NCI-H82 treated with DMSO at 0.1 percent for 48 hours (cell line): ENCODE data around the gene LSR.
"Not testable (repeated sequence)": the region's sequence is repeated elsewhere in the genome, so short reads cannot be mapped to it uniquely, and the experiment has no call there.

ENCODE experiments used
- DNase-seq: peaks from one replicate; lab custom pipeline; 2025; ENCODE audit not compliant: unreplicated experiment; lab: John Stamatoyannopoulos, UW

The LSR gene

DNA sequence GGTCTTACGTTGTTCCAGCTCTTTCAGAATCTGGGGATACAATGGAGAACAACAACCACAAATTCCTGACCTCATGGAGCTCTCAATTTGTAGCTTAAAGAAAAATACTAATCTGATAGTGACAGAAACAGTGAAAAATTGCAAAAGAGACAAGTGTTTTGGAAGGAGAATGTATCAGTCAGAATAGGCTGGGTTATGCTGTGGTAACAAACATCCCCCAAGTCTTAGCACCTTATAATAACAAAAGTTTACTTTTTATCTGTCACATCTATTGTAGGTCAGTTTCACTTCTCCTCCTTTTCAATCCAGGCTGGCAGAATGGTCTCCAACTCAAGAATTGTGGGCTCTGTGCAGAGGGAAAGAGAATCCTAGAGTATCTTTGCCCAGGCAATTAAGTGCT lies 29.8 kb upstream of the LSR start:
- no peak for DNase-seq

GRCh38 chr19:35220315-35220921 lies 28.4 kb upstream of the LSR start:
- no peak for DNase-seq

DNA sequence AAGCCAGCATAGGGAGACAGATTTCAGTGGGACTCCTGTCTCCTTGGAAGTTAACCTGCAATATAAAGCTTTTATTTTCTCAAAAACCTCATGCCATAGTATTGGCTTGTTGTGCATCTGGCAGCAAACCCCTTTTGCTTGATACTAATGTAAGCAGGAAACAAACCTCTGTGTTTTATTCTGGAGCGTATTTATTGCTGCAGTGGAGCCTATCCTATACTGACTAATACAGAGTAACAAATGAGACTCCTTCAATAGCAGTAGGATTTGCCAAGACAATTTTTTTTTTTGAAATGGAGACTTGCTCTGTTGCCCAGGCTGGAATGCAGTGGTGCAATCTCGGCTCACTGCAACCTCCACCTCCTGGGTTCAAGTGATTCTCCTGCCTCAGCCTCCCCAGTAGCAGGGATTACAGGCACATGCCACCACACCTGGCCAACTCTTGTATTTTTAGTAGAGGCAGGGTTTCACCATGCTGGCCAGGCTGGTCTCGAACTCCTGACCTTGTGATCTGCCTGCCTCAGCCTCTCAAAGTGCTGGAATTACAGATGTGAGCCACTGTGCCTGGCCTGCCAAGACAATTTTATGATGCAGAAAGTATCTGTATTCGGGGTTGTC lies 27.7 kb upstream of the LSR start:
- DNase-seq: not testable (repeated sequence)

GRCh38 chr19:35222373-35223015 lies 26.3 kb upstream of the LSR start:
- no peak for DNase-seq

- DNase-seq: no peak
Measured at GRCh38 chr19:35223084-35223790, 25.6 kb upstream of the LSR start.

GRCh38 chr19:35223862-35224505 lies 24.8 kb upstream of the LSR start:
- no peak for DNase-seq

GRCh38 chr19:35224681-35225571 lies 23.9 kb upstream of the LSR start:
- no peak for DNase-seq

DNA sequence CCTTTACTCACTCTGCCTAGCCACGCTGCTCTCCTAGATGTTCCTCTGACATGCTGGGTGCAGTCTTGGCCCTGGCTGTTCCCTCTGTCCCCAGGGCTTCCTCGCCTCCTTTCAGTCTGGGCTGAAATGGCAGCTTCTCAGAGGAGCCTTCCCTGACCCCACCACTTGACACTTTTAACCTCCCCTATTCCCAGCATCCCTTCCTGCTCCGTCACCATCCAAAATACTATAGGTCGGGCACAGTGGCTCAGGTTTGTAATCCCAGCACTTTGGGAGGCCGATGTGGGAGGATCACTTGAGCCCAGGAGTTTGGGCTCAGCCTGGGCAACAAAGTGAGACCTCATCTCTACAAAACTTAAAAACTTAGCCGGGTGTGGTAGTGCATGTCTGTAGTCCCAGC lies 22.9 kb upstream of the LSR start:
- DNase-seq: no peak

DNA sequence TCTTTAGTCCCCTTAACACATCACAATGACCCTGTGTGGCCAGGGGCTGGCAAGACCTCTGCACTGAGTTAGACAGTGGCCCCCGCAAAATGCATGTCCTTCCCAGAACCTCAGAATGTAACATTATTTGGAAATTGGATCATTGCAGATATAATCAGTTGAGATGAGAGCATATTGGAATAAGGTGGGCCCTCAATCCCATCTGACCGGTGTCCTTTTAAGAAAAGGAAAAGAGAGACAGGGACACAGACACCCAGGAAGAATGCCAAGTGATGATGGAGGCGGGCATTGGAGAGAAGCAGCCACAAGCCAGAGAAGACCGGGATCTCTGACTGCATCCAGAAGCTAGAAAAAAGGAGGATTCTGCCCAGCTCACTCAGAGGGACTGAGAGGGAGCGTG lies 22.1 kb upstream of the LSR start:
- no peak for DNase-seq

DNA sequence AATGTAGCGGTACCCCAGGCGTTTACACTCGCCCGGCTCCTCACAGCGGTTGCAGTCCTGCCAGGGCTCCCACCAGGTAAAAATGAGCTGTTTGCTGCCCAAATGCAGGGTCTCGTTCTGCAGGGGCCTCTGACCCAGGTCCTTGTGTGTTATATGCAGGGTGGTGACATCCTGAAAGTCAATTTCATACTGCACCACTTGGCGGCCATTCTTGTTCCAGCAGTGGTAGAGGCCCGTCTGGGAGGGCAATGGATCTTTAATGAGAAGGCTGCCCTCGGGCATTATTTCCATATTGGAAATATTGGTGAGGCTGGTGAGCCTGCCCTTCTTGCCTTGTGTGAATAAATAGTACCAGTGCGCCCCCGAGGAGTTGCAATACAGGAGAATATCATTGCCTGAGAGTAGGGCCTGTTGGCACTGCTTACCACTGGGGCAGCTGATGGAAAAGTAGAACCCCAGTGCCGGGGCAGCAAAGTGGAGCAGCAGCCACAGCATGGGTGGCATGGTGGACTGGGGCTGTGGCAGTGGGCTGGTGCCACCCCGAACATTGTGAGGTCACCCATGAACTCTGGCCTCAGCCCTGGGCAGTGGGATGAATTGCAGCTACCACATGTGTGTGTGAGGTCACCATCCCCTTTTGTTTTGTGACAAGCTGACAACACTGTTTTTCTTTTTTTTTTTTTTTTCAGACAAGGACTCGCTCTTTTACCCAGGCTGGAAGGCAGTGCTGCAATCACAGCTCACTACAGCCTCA lies 20.4 kb upstream of the LSR start, which contains the start of gene FAM187B:
TSS of gene FAM187B (minus strand) at position 563 of the 754 bp plus-strand sequence. CDS start at position 504, 59 bp downstream.
- no peak for DNase-seq

DNA sequence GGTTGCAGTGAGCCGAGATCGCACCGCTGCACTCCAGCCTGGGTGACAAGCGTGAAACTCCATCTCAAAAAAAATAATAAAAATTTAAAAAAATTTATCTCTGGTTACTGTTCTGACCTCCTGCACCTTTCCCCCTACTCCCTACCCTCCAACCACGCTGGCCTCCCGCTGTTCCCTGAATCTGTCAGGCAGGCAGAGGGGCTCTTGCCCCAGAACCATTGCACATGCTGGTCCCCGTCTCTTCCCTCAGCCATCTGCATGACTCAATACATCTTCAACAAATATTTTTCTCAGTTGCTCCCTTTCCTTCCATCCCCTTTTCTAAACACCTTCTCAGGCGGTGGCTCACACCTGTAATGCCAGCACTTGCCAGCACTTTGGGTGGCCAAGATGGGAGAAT lies 19.2 kb upstream of the LSR start:
- no peak for DNase-seq

- no peak for DNase-seq
Measured at GRCh38 chr19:35231956-35232645, 16.7 kb upstream of the LSR start.

GRCh38 chr19:35232912-35233311 lies 15.9 kb upstream of the LSR start:
- no peak for DNase-seq

- DNase-seq: peak; percentile 22
Measured at GRCh38 chr19:35236638-35237400, 12.0 kb upstream of the LSR start.

DNA sequence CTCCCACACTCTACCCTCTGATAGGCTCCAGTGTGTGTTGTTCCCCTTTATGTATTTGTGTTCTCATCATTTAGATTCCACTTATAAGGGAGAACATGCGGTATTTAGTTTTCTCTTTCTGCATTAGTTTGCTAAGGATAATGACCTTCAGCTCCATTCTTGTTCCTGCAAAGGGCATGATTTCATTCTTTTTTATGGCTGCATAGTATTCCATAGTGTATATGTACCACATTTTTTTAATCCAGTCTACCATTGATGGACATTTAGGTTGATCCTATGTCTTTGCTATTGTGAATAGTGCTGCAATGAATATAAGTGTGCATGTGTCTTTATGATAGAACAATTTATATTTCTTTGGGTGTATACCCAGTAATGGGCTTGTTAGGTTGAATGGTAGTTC lies 9.2 kb upstream of the LSR start:
- DNase-seq: not testable (repeated sequence)

GRCh38 chr19:35240327-35240726 lies 8.5 kb upstream of the LSR start:
- DNase-seq: no peak

GRCh38 chr19:35241417-35241816 lies 7.4 kb upstream of the LSR start:
- no peak for DNase-seq

GRCh38 chr19:35246466-35247092 lies 2.2 kb upstream of the LSR start:
- DNase-seq: no peak
